HG03571 (cell line): ENCODE data around the gene RNU5D-1.
A peak's percentile ranks its signal among the peaks of the same experiment; 100 is the strongest.
"Not testable (repeated sequence)": the region's sequence is repeated elsewhere in the genome, so short reads cannot be mapped to it uniquely, and the experiment has no call there.

Source experiments
- ATAC-seq: cut with Tn5 transposase; IDR thresholded peaks from one replicate; pipeline ENCODE4 v1.9.1; 2021; ENCODE audit not compliant: unreplicated experiment

The RNU5D-1 gene

DNA sequence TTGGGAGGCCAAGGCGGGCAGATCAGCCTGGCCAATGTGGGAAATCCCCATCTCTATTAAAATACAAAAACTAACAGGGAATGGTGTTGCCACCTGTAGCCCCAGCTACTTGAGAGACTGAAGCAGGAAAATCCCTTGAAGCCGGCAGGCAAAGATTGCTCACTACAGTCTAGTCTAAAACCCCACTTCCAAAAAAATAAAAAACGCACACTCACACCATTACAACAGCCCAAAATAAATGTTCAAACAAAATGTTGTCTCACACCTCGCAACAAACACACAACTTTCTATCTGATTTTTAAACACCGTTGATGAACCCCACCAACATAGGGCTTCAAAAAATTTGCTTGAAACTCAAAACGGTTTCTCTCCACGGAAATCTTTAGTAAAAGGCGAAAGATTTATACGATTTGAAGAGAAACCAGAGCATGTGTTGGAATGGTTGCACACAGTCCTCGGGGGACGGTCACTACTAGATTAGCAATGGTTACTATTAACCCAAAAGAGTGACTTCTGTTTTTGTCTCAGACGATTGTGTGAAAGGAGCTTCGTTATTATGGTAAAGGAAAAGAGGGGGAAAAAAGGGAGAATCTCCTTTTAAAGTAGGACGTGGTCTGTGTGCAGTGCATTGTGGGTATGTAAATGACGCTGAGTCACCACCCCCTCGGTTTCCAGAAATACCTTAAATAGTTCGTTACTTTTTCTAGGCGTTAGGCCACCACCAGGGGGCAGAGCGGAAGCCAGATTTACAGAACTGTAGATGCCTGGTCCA is at the start of gene RNU5D-1:
RNU5D-1 (minus strand) TSS at position 430 of the 772 bp plus-strand sequence.
- peak; percentile 54 for ATAC-seq

DNA sequence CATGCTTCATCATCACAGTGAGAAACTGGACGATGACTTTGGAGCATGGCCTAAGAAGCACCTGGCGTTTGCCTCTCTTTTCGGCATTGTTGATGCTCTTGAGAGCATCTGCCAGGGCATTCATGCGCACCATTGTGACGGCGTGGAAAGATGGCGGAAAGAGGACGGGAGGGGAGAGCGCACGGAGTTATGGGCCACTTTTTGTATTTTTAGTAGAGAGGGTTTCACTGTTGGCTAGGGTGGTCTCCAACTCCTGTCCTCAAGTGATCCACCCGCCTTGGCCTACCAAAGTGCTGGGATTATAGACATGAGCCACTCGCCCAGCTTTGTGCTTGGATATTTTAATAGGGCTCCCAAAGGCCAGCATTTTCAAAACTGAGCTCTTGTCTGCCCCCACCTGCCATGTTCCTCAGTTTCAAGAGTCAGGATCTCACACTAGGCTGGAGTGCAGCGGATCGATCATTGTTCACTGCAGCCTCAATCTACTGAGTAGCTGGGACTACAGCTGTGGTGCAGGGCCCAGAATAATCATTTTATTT is 49.7 kb upstream of the RNU5D-1 start:
- ATAC-seq = no peak

DNA sequence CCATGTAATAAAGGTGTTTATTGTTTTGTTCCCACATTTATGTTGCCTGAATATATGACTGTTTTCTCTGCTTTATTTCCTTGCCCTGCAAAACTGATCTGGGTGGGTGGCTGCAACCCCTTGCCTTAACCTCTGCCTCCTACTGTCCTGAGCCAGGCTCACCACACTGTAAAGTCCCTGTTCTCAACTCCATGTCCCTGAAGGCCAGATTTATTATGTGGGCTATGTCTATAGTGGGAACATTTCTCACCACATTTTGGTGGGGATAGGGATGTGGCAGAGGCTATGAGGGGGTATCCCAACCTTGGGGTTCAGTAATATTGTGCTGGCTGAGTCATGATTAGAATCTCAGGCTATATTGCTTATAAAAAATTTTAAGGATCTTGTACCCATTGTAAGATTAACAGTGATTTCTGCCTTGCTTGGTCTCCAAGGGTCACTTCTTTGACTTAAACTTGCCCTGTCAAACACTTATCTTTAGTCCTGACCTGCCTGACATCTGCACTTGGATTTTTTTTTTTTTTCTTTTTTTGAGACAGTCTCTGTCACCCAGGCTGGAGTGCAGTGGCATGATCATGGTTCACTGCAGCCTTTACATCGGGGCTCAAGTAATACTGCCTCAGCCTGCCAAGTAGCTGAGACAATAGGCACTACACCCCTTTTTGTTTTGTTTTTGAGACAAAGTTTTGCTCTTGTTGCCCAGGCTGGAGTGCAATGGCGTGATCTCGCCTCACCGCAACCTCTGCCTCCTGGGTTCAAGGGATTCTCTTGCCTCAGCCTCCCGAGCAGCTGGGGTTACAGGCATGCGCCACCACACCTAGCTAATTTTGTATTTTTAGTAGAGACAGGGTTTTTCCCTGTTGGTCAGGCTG is 48.0 kb upstream of the RNU5D-1 start:
- no peak for ATAC-seq

DNA sequence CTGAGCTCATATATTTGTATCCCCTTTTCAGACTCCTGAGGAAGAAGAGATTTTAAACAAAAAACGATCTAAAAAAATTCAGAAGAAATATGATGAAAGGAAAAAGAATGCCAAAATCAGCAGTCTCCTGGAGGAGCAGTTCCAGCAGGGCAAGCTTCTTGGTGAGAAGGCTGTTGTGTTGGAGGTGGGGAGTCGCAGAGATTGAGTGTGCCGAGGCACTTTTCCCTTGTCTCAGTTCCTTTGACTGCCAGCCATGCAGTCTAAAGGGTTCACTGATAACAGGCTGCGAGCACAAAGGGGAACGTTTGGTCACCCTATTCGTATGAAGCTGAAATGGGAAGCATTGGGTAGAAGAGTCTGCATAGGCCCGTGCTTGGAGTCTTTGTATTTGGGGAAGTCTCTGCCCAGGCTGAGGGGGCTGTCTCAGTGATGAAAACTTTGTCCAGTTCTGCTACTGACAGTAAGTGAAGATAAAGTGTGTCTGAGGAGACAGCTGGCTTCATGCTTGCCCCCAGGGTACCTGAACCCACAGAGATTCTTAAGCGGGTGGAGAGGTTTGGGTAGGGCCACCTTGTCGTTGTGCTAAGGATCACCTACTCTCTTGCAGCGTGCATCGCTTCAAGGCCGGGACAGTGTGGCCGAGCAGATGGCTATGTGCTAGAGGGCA is 47.1 kb upstream of the RNU5D-1 start:
- no peak for ATAC-seq

DNA sequence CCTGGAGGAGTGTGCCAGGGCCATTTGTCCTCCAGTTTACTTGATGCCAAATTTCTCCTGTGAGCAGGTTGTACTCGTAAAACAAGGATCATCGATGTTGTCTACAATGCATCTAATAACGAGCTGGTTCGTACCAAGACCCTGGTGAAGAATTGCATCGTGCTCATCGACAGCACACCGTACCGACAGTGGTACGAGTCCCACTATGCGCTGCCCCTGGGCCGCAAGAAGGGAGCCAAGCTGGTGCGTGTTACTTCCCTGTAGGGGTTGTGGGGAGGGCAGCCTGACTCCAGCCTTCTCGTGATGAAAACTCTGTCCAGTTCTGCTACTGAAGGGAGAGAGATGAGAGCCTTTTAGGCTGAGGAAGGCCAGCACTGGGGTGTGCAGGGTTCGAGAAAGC is 46.6 kb upstream of the RNU5D-1 start:
- no peak for ATAC-seq

DNA sequence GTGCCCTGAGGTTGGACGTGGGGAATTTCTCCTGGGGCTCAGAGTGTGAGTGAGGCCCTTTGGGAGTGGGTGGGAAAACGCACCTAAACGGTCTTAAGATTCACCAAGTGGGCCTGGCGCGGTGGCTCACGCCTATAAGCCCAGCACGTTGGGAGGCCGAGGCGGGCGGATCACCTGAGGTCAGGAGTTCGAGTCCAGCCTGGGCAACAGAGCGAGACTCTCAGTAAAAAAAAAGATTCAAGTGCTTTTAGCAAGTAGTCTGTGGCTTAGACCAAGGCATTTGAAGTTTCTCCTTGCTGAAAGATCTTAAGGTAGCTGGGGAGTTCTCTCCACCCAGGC is 45.7 kb upstream of the RNU5D-1 start:
- ATAC-seq = no peak

DNA sequence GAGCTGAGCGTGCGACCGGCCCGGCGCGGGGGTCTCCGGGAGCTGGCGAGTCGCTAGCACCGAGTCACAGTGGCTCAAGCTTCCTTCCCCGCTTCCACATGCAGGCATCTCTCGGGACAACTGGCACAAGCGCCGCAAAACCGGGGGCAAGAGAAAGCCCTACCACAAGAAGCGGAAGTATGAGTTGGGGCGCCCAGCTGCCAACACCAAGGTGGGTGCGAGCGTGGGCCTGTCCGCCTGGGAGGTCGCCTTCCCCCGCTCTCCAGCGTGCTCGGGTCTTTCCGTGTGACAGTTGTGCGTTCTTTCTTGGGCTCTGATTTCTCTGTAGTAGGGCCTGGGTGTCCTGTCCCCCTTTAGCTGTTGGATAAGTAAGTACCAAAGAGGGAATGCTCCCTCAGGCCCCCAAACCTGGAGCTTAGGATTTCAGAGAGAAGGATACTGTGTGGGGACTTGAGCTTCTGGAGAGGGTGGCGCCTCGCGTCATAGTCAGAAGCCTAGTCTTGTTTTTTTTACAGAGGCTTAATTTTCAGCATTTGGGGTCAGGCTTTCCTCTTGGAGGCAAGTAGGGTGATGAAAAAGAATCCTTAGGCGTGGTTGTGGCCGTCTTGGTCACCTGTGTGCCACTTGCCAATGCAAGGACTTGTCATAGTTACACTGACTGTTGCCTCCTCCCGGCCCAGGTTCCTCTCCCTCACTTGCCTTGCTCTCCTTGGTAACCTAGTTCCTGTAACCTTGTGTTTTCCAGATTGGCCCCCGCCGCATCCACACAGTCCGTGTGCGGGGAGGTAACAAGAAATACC is 45.2 kb upstream of the RNU5D-1 start:
- ATAC-seq = no peak

DNA sequence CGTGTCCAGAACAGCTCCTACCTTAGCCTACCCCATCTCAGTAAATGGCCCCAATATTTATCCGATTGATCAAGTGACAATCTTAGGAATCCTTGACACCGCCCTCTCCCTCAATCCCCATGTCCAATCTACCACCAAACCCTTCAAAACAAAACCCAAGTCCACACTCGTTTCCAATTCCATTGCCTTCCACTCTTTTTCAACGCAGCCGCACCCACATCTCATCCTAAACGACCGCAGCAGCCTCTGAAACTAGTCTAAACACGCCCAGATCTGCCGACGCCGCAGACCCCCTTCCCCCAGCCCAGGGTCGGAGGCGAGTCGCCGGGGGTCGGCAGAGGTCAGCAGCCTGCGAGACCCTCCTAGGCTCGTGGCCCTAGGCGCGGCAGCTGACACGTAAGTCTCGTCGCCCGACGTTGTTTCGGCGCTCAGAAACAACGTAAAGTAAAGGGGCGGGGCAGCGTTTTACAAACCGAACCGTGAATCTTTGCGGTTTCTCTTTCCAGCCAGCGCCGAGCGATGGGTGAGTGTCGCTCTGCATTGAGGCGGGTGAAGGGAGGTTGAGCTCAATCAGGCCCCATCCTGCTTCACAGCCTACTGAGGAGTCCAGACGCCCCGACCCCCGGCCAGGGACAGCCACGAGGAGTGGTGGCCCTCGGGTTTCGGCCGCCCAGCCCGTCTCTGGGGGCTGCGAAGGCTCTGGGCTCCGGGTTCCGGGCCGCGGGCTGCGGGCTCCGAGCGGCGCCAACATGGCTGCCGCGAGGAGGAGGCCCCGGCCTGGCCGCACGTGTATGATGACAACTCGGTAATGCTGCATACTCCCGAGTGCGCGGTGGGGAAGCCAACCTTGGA is 44.3 kb upstream of the RNU5D-1 start, which contains the start of gene RPS8:
RPS8 (plus strand) TSS at position 463 of the 852 bp plus-strand sequence; CDS start at position 520, 57 bp downstream.
- ATAC-seq = peak; percentile 79

DNA sequence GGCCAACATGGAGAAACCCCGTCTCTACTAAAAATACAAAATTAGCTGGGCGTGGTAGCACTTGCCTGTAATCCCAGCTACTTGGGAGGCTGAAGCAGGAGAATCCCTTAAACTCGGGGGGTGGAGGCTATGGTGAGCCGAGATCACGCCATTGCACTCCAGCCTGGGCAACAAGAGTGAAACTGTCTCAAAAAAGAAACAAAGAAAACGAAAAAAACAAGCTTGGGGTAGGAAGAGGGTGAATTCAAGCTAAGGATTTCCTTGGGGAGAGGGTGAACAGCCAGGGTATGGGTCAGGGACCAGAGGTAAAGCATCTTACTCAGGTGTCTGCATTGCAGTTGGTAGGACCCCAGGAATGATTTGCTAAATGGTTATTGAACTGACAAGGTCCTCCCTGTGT is 35.5 kb upstream of the RNU5D-1 start:
- not testable (repeated sequence) for ATAC-seq

DNA sequence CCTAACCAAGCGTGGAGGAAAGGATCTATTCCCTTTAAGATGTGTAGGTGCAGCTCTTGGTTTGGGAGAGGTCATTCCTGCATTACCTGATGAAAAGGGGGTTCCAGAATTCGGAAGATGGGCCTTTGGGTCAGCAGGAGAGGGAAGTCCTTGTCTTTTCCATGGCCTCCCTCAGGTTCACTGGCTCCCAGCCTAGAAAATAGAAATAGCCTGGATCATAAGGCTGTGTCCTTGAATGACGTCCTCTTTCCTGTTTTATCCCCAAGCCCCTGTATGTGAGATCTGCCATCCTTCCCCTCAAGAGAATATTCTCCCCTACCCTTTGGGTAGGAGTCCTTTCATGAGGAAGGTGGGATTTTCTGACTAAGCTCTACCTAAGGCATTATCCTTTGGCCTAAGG is 29.9 kb upstream of the RNU5D-1 start:
- ATAC-seq = no peak

DNA sequence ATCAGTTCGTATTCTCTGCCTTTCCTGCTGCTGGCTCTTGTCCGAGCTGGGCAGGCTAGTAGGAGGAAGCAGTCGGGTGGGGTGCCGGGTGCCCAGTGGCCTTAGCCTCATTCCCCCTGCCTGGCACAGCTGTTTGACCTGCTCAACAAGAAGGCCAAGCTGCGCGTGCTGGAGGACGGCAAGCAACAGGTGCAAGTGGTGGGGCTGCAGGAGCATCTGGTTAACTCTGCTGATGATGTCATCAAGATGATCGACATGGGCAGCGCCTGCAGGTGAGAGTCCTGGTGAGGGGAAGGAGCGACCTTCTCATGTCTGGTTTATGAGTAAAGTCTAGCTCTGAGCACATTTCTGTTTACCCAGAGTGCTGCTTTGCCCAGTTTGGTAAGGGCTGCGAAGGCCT is 28.1 kb upstream of the RNU5D-1 start:
- ATAC-seq = no peak

DNA sequence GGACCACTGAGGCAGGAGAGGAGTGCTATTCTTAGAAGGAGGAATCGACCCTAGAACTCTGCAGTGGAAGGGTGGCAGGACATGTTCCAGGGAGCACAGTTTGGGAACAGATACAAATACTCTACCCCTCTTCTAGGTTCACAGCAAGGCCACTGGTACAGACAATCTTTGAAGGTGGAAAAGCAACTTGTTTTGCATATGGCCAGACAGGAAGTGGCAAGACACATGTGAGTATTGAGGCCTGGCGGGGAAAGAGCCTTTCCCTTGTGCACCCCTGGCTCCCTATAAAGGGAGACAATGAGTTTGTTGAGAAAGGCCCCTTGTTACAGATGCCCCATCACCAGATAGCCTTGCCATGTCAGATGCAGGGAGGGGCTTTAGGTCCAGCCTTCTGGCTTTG is 26.4 kb upstream of the RNU5D-1 start:
- ATAC-seq = no peak

DNA sequence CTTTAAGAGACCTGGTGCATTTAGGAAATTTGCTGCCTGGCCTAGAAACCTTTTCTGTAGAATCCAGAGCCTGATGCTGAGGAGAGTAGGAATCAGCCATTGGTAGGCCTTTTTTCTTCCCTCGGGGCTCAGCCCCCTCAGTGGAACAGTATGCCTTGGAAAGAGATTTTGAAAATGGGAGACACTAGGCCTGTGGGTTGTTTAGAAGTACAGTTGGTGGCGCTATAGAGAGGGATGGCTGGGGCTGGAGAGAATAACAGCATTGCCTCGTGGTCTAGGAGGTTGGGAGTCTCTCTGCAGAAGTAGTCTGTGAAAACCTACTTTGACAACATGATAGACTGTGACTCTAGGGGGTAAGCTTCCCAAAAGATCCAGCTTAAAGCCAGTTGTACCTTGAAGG is 16.9 kb upstream of the RNU5D-1 start:
- ATAC-seq = no peak

DNA sequence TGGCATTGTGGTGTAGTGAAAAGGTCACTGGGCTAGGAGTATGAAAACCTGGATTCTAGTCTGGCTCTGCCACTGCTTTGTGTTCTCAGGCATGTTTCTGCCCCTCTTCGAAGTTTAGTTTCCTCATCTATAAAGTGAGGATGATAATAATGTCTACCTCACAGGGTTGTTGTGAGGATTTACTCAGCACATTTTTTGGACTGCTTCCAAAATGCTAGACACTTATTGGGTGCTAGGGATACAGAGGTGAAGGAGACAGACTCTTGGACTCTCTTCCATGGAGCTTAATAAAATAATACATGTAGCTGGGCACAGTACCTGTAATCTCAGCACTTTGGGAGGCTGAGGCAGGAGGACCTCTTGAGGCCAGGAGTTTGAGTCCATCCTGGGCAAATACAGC is 12.2 kb upstream of the RNU5D-1 start:
- ATAC-seq = no peak

DNA sequence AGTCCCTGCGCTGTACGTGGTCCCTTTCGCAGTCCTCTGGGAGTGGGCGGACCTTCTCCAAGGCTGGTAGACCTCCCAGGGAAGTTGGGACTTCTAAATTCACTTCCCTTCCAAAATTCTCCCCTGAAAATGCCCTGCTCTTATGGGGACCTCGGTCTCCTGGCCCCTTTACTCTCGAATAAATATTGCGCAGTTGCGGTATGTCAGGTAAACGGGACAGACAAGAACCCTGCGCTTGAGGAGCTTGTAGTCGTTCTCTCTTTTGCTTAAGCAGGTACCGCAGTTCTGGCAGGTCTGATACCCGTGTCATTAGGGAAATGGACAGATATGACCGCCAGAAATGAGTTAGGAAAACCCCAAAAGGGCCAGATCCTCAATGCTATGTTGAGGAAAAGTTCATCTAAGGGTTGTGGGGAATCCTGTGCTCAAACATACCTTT is 9.2 kb upstream of the RNU5D-1 start:
- ATAC-seq = no peak

DNA sequence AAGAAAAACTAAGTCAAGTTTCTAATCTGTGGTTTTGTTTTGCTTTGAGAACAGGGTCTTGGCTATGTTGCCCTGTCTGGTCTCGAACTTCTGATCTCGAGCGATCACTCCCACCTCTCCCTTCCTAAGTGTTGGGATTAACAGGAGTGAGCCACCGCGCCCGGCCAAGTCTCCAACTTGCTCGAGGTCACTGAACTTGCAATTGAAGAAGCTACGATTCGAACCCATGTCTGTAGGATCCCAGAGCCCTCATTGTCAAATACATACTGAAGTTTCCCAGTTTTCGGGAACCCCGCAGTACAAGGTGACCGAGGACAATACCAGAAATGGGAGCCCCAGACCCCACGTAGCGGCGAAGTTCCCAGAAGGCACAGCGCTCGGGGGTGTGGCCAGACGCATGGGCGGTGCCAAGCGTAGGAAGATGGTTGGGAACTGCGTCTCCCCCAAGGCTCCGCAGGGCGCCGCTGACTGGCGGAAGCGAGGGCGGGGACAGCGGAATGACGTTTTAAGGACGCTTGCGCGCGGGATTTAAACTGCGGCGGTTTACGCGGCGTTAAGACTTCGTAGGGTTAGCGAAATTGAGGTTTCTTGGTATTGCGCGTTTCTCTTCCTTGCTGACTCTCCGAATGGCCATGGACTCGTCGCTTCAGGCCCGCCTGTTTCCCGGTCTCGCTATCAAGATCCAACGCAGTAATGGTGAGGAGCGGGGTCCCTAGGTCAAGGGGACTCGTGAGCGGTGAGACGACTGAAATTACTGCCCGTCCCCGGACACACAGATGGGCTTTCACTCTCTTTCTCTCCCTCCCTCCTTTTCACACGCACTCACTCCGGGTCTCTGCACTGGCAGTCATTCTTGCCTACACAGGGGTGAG is 8.6 kb upstream of the RNU5D-1 start, which contains the start of gene KIF2C:
KIF2C (plus strand) TSS at position 531 of the 872 bp plus-strand sequence; CDS start at position 627, 96 bp downstream.
- ATAC-seq = peak; percentile 94

DNA sequence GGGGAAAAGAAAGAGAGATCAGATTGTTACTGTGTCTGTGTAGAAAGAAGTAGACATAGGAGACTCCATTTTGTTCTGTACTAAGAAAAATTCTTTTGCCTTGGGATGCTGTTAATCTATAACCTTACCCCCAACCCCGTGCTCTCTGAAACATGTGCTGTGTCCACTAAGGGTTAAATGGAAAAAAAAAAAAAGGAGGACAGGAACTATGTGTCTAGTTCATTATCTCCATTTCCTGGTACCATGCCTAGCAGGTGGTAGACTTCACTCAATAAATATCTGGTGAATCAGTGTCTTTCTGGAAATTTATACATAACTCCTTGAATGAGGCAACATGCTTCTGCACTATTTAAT is 8.0 kb upstream of the RNU5D-1 start:
- not testable (repeated sequence) for ATAC-seq

DNA sequence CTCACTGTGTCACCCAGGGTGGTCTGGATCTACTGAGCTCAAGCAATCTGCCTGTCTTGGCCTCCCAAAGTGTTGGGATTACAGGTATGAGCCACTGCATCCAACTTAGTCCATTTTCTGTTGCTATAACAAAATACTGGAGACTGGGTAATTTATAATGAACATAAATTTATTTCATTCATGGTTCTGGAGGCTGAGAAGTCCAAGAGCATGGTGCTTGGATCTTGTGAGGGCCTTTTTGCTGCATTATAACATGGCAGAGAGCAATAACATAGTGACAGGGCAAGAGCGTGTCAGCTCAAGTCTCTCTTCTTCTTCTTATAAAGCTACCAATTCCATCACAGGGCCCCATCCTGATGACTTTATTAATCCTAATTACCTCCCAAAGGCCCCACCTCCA is 5.0 kb upstream of the RNU5D-1 start:
- ATAC-seq = no peak

DNA sequence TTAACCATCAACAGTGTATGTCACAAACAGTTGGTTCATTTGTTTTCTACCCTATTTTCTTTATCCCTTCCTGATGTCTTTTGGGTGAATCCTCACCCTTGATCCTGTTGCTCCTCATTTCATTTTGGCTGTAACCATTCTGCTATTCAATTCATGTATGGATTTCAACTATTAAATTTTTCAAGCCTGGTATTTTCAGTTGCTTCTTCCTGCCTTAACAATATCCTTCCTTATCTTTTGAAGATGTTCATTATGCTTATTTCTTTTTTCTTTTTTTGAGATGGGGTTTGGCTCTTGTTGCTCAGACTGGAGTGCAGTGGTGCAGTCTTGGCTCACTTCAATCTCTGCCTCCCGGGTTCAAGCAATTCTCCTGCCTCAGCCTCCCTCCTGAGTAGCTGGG is 2.8 kb upstream of the RNU5D-1 start:
- ATAC-seq = no peak
